ENCODE measurements around the gene KRT77. TPM values are rescaled to one million over a fixed set of nuclear protein-coding genes. Genes with fewer than 3 reads are reported as not detected.
"Not testable (repeated sequence)": the region's sequence is repeated elsewhere in the genome, so short reads cannot be mapped to it uniquely, and the experiment has no call there.

KRT77 gene
- total RNA-seq (2014; rRNA removed; shearing (Covaris generic)) (not detected in 2 replicates), total RNA-seq (2022) (not detected in 2 replicates), Bru-seq, nascent RNA (not detected), BruChase-seq, experiment 1, labeled RNA remaining after a 6-hour chase (not detected), BruChase-seq, experiment 2, labeled RNA remaining after a 2-hour chase (not detected)
- long read RNA-seq = 0 reads

DNA sequence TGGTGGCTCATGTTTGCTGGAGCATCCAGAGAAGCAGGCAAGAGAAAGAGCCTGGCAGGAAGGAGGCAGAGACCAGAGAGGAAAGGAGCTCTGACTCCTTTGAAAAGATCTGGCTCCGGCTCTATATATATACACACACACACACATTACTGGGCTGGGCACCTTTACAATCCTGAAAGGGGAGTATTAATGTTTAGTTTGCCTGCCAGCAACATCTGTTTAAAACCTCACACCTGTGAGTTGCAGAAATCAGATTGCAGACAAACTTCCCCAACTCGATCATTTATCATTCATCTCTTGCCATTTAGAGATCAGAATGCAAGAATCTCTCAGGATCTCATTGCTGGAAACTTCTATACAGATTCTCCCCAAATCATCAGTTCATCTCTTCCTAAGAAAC lies at the start of gene KRT77:
TSS of gene KRT77 (minus strand) at position 101 of the 400 bp plus-strand sequence. CDS start at position 11, 90 bp downstream.
- no peak within 1 kb of the TSS for H3K4me2 ChIP-seq (ENCODE audit: low read length)
- BruUV-seq (replicated peaks) = no TSS peak
- H3K4me3 ChIP-seq (ENCODE audit: low read depth, low read length, poor library complexity, severe bottlenecking) = no peak within 1 kb of the TSS
- TF ChIP-seq CTCF (conservative IDR thresholded peaks at IDR 0.05; ENCODE audit: low read length) (no peak), EZH2phosphoT487 (IDR thresholded peaks at IDR 0.05; ENCODE audit: borderline replicate concordance, low read depth, low read length) (no peak)
- H3K9me2 ChIP-seq (ENCODE audit: insufficient read depth, low read length) = no peaks in the 10 kb centered on the region
- ChIA-PET CTCF (ENCODE audit: unreplicated experiment) (no interaction called here), POLR2A (interaction anchor here (0.7 kb wide), 1 partner anchor 779 kb away, joined by 3 read pairs; no protein-coding TSS in a partner anchor)
- no peak for DNase-seq (ENCODE audit: low spot score)
- H3K36me3 ChIP-seq (ENCODE audit: insufficient read depth, low read length) = no peaks in the 10 kb centered on the region
- H3K79me2 ChIP-seq (ENCODE audit: insufficient read depth, low read depth, low read length) = no peaks in the 10 kb centered on the region
- H3K4me1 ChIP-seq (ENCODE audit: insufficient read depth, low read length, poor library complexity, severe bottlenecking) = no peaks in the 10 kb centered on the region
- H3K27ac ChIP-seq (ENCODE audit: low read depth, low read length, poor library complexity, severe bottlenecking) = no peak within 1 kb of the TSS
- intact Hi-C loops (cut with micrococcal nuclease; ENCODE audit: unreplicated experiment) = no loop called here
- H3K9me3 ChIP-seq (ENCODE audit: low read length) = no peaks in the 10 kb centered on the region
- no peaks in the 10 kb centered on the region for H4K20me1 ChIP-seq (ENCODE audit: insufficient read depth, low read length)
- no peak within 1 kb of the TSS for H2AFZ ChIP-seq (ENCODE audit: low read length)

GRCh38 chr12:52752516-52752915 lies 49.2 kb upstream of the KRT77 start:
- no TSS peak for BruUV-seq (replicated peaks)
- H3K9me2 ChIP-seq (ENCODE audit: insufficient read depth, low read length) = no peaks in the 10 kb centered on the region
- ChIA-PET POLR2A (interaction anchor here (0.6 kb wide), 1 partner anchor 1179 kb away, joined by 3 read pairs; no protein-coding TSS in a partner anchor), CTCF (ENCODE audit: unreplicated experiment) (no interaction called here)
- H3K79me2 ChIP-seq (ENCODE audit: insufficient read depth, low read depth, low read length) = no peaks in the 10 kb centered on the region
- no peak overlapping the region for H2AFZ ChIP-seq (ENCODE audit: low read length)
- TF ChIP-seq CTCF (conservative IDR thresholded peaks at IDR 0.05; ENCODE audit: low read length) = no peak
- intact Hi-C loops (cut with micrococcal nuclease; ENCODE audit: unreplicated experiment) = no loop called here
- no peak overlapping the region for H3K27ac ChIP-seq (ENCODE audit: low read depth, low read length, poor library complexity, severe bottlenecking)
- no peak for DNase-seq (ENCODE audit: low spot score)
- no peaks in the 10 kb centered on the region for H4K20me1 ChIP-seq (ENCODE audit: insufficient read depth, low read length)
- no peak overlapping the region for H3K4me3 ChIP-seq (ENCODE audit: low read depth, low read length, poor library complexity, severe bottlenecking)
- no peaks in the 10 kb centered on the region for H3K9me3 ChIP-seq (ENCODE audit: low read length)
- no peak overlapping the region for H3K4me2 ChIP-seq (ENCODE audit: low read length)
- no peaks in the 10 kb centered on the region for H3K36me3 ChIP-seq (ENCODE audit: insufficient read depth, low read length)
- no peaks in the 10 kb centered on the region for H3K4me1 ChIP-seq (ENCODE audit: insufficient read depth, low read length, poor library complexity, severe bottlenecking)

DNA sequence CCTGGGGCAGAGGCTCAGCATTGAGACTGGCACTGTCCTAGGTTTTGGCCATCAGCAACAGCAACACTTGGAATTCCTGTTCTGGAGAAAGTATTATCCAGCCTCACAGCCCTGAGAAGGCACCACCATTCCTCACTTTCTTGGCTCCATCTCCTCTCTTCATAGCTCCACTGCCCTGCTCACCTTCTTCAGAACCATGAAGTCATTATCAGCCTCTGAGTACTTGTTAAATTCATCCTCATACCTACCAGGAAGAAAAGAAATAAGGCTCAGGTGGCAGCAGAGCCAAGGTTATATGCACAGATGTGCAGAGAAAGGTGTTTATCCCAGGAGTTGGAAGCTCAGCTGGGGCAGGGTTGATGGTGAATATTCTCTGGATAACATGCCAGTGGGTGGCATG lies 48.5 kb upstream of the KRT77 start:
- Histone ChIP-seq H3K9me3 (ENCODE audit: low read length) (no peaks in the 10 kb centered on the region), H3K79me2 (ENCODE audit: insufficient read depth, low read depth, low read length) (no peaks in the 10 kb centered on the region), H4K20me1 (ENCODE audit: insufficient read depth, low read length) (no peaks in the 10 kb centered on the region), H3K4me2 (ENCODE audit: low read length) (no peak overlapping the region), H3K36me3 (ENCODE audit: insufficient read depth, low read length) (no peaks in the 10 kb centered on the region), H3K4me3 (ENCODE audit: low read depth, low read length, poor library complexity, severe bottlenecking) (no peak overlapping the region), H2AFZ (ENCODE audit: low read length) (no peak overlapping the region), H3K27ac (ENCODE audit: low read depth, low read length, poor library complexity, severe bottlenecking) (no peak overlapping the region), H3K9me2 (ENCODE audit: insufficient read depth, low read length) (no peaks in the 10 kb centered on the region), H3K4me1 (ENCODE audit: insufficient read depth, low read length, poor library complexity, severe bottlenecking) (no peaks in the 10 kb centered on the region)
- TF ChIP-seq CTCF (conservative IDR thresholded peaks at IDR 0.05; ENCODE audit: low read length) (no peak), EZH2phosphoT487 (IDR thresholded peaks at IDR 0.05; ENCODE audit: borderline replicate concordance, low read depth, low read length) (no peak)
- no peak for DNase-seq (ENCODE audit: low spot score)
- CTCF ChIA-PET (ENCODE audit: unreplicated experiment) = no interaction called here
- POLR2A ChIA-PET = no interaction called here
- no TSS peak for BruUV-seq (replicated peaks)
- intact Hi-C loops (cut with micrococcal nuclease; ENCODE audit: unreplicated experiment) = no loop called here

GRCh38 chr12:52750532-52750931 lies 47.2 kb upstream of the KRT77 start:
- BruUV-seq (replicated peaks); H3K4me2 ChIP-seq (ENCODE audit: low read length); H3K27ac ChIP-seq (ENCODE audit: low read depth, low read length, poor library complexity, severe bottlenecking); H3K9me2 ChIP-seq (ENCODE audit: insufficient read depth, low read length); H3K36me3 ChIP-seq (ENCODE audit: insufficient read depth, low read length); H4K20me1 ChIP-seq (ENCODE audit: insufficient read depth, low read length); CTCF ChIA-PET (ENCODE audit: unreplicated experiment); H2AFZ ChIP-seq (ENCODE audit: low read length); POLR2A ChIA-PET; intact Hi-C loops (cut with micrococcal nuclease; ENCODE audit: unreplicated experiment); H3K9me3 ChIP-seq (ENCODE audit: low read length); DNase-seq (ENCODE audit: low spot score); H3K79me2 ChIP-seq (ENCODE audit: insufficient read depth, low read depth, low read length); H3K4me1 ChIP-seq (ENCODE audit: insufficient read depth, low read length, poor library complexity, severe bottlenecking); H3K4me3 ChIP-seq (ENCODE audit: low read depth, low read length, poor library complexity, severe bottlenecking): not testable (repeated sequence)

All from OCI-LY7 (cell line).